ENCODE measurements around the gene ATP5F1A. TPM values are rescaled to one million over a fixed set of nuclear protein-coding genes. Genes with fewer than 3 reads are reported as not detected.
A peak's percentile ranks its signal among the peaks of the same experiment; 100 is the strongest.
"Not testable (repeated sequence)": the region's sequence is repeated elsewhere in the genome, so short reads cannot be mapped to it uniquely, and the experiment has no call there.

Gene ATP5F1A
- total RNA-seq, 1 donor from 2014 or later: 273 TPM

DNA sequence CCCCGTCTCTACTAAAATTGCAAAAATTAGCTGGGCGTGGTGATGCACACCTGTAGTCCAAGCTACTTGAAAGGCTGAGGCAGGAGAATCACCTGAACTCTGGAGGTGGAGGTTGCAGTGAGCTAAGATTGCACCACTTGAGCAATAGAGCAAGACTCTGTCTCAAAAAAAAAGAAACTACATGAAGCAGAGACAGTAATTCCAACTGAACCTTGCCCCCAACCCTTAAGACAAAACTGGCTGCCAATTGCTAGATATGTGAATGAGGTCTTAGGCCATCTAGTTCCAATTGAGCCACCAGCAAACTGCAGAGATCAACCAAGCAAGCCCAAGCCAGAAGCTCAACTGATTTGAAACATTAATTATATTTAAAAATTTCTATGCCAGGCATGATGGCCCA lies 32.0 kb upstream of the ATP5F1A start:
- no peak for DNase-seq (ENCODE audit: low spot score in 2 of 2)
- H3K4me1 ChIP-seq: no peaks in the 10 kb centered on the region
- intact Hi-C loops (cut with DNase I): no loop called here
- H3K27me3 ChIP-seq: no peaks in the 10 kb centered on the region
- no peak overlapping the region for H3K4me3 ChIP-seq
- no peak for TF ChIP-seq CTCF (IDR thresholded peaks at IDR 0.05)
- peaks cover 31 to 54% of the 10 kb centered on the region in 2 donors for H3K36me3 ChIP-seq
- H3K27ac ChIP-seq: no peak overlapping the region
- H3K9me3 ChIP-seq: no peaks in the 10 kb centered on the region

GRCh38 chr18:46126625-46127024 lies 28.5 kb upstream of the ATP5F1A start:
- H3K36me3 ChIP-seq: peaks cover 48 to 83% of the 10 kb centered on the region in 2 donors
- H3K4me1 ChIP-seq; H3K9me3 ChIP-seq; H3K27ac ChIP-seq; H3K27me3 ChIP-seq; H3K4me3 ChIP-seq; DNase-seq (ENCODE audit: low spot score in 2 of 2); intact Hi-C loops (cut with DNase I): not testable (repeated sequence)

GRCh38 chr18:46113751-46114150 lies 15.7 kb upstream of the ATP5F1A start:
- no peaks in the 10 kb centered on the region for H3K27me3 ChIP-seq
- no peak for DNase-seq (ENCODE audit: low spot score in 2 of 2)
- no peak for TF ChIP-seq CTCF (IDR thresholded peaks at IDR 0.05)
- H3K4me1 ChIP-seq: no peaks in the 10 kb centered on the region
- intact Hi-C loops (cut with DNase I): no loop called here
- no peak overlapping the region for H3K4me3 ChIP-seq
- H3K9me3 ChIP-seq: no peaks in the 10 kb centered on the region
- H3K27ac ChIP-seq: no peak overlapping the region
- peaks cover 22 to 40% of the 10 kb centered on the region in 2 donors for H3K36me3 ChIP-seq

DNA sequence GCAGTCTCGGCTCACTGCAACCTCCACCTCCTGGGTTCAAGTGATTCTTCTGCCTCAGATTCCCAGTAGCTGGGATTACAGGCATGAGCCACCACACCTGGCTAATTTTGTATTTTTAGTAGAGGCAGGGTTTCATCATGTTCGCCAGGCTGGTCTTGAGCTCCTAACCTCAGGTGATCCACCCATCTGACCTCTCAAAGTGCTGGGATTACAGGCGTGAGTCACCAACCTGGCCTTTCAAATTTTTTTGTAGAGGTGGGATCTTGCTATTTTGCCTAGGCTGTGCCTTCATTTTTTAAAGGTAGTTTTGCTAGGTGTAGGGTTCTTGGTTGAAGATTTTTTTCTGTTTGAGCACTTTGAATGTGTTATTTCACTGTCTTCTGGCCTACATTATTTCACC lies 12.3 kb upstream of the ATP5F1A start:
- intact Hi-C loops (cut with DNase I): no loop called here
- no peaks in the 10 kb centered on the region for H3K27me3 ChIP-seq
- H3K27ac ChIP-seq: no peak overlapping the region
- no peak overlapping the region for H3K4me3 ChIP-seq
- H3K9me3 ChIP-seq: no peaks in the 10 kb centered on the region
- DNase-seq (ENCODE audit: low spot score in 2 of 2): no peak
- no peaks in the 10 kb centered on the region for H3K4me1 ChIP-seq
- no peak for TF ChIP-seq CTCF (IDR thresholded peaks at IDR 0.05)
- H3K36me3 ChIP-seq: peaks cover 22 to 28% of the 10 kb centered on the region in 2 donors

GRCh38 chr18:46109386-46109785 lies 11.3 kb upstream of the ATP5F1A start:
- TF ChIP-seq CTCF (IDR thresholded peaks at IDR 0.05): no peak
- DNase-seq (ENCODE audit: low spot score in 2 of 2): no peak
- intact Hi-C loops (cut with DNase I): loop anchor here (10.0 kb wide), 1 partner anchor 1045 kb away; the partner anchor contains the start of gene HDHD2
- H3K4me1 ChIP-seq: peaks cover 0 to 3% of the 10 kb centered on the region in 2 donors
- H3K4me3 ChIP-seq: no peak overlapping the region
- no peaks in the 10 kb centered on the region for H3K27me3 ChIP-seq
- no peak overlapping the region for H3K27ac ChIP-seq
- no peaks in the 10 kb centered on the region for H3K9me3 ChIP-seq
- peaks cover 17 to 24% of the 10 kb centered on the region in 2 donors for H3K36me3 ChIP-seq

GRCh38 chr18:46104128-46104911 lies 6.2 kb upstream of the ATP5F1A start, which contains the start of gene HAUS1:
Gene HAUS1 (plus strand): TSS chr18:46104385. CDS start chr18:46104412, 27 bp downstream.
- H3K9me3 ChIP-seq: no peaks in the 10 kb centered on the region
- DNase-seq (ENCODE audit: low spot score in 2 of 2): peak; percentile 63 to 95
- intact Hi-C loops (cut with DNase I): loop anchor here (10.0 kb wide), 1 partner anchor 1050 kb away; the partner anchor contains the start of gene HDHD2
- peaks cover 3 to 4% of the 10 kb centered on the region in 2 donors for H3K4me1 ChIP-seq
- H3K36me3 ChIP-seq: peaks cover 3 to 4% of the 10 kb centered on the region in 2 donors
- peak within 1 kb of the TSS; percentile 73 to 79 for H3K27ac ChIP-seq
- TF ChIP-seq CTCF (IDR thresholded peaks at IDR 0.05): no peak
- peak within 1 kb of the TSS; percentile 72 to 89 for H3K4me3 ChIP-seq
- H3K27me3 ChIP-seq: no peaks in the 10 kb centered on the region

All from ascending aorta (tissue), 2 donors.